Activated T-helper 2 cell treated with anti-CD3 and anti-CD28 coated beads, Interferon-gamma antibody, Interleukin-2, Interleukin-4, amounts not matched to agents 10 μg/mL and 5 μg/mL and 100 μg/mL, durations not matched to agents 14 hours and 24 hours and 36 hours (primary cell): ENCODE results near the gene SFN. TPM values are rescaled to one million over a fixed set of nuclear protein-coding genes. Genes with fewer than 3 reads are reported as not detected.

Experiments used
- DNase-seq: peaks from one replicate; pipeline ENCODE4 v3.0.0; 2021; ENCODE audit warnings: low spot score
- H3K27ac Mint-ChIP-seq: one replicate; pipeline ENCODE4 v1.8.0; 2021; ENCODE audit warnings: mixed read lengths
- H3K27me3 Mint-ChIP-seq: one replicate; pipeline ENCODE4 v1.8.0; 2021; ENCODE audit warnings: low read depth, mixed read lengths
- H3K36me3 Mint-ChIP-seq: one replicate; pipeline ENCODE4 v1.8.0; 2021; ENCODE audit warnings: low read depth, mixed read lengths
- H3K4me1 Mint-ChIP-seq: one replicate; pipeline ENCODE4 v1.8.0; 2021; ENCODE audit warnings: low read depth, mixed read lengths
- H3K4me3 Mint-ChIP-seq: one replicate; pipeline ENCODE4 v1.8.0; 2021; ENCODE audit warnings: low read depth, mild to moderate bottlenecking, moderate library complexity, mixed read lengths
- H3K9me3 Mint-ChIP-seq: one replicate; pipeline ENCODE4 v1.8.0; 2021; ENCODE audit warnings: mixed read lengths
- intact Hi-C: fragments of 100-400 bp; cut with micrococcal nuclease; formaldehyde crosslinking; loops from one replicate; pipeline ENCODE4 v1.15.1; 2023
- total RNA-seq: library from RNA; stranded (reverse); gene quantifications from 2 replicates; pipeline ENCODE4 v1.2.3, GENCODE V29; 2022

The SFN gene
- total RNA-seq, 1 donor from 2014 or later, result 0.62 TPM

DNA sequence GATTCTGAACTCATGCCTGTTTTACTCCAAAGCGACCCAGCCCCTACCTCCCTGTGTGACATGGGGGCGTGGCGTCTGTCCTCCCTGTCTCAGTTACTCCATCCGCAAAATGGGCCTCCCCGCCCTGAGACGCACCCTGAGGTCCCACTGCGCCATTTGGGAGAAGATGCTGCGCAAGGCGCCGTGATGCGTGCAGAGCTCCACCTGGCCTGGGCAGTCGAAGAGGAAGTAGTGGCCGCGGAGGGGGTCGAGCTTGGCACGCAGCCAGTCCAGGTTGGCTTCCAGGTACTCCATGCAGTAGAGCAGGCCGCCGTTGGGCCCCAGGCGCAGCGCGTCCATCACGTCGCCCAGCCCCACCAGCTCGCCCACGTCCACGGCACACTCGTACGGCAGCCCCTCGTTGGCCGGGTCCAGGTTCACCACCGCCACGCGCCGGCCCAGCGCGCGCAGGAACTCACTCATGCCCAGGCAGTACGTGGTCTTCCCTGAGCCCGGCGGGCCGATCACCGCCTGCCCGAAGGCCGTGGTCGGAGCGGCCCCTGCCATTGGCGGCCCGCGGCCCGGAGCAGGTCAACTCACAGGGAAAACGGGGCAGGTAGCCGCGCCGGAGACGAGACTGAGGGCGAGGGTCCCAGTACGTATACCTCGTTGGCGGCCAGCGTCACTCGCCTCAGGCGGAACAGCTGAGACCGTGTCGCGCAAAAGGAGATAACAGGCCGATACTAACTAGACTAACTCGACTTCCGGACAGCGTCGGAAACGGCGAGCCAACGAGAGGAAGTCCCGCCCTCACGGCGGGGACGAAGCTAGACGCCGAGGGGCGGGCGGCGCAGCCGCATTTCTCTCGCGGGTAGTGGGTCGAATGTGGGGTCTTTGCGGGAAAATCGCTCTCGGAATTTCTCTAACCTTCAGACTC is 26.9 kb downstream of the SFN start, which contains the start of gene GPN2:
TSS of gene GPN2 (minus strand) at position 733 of the 916 bp plus-strand sequence. CDS start at position 546, 187 bp downstream.
- peaks cover 65% of the 10 kb centered on the region for H3K36me3 Mint-ChIP-seq
- no peaks in the 10 kb centered on the region for H3K9me3 Mint-ChIP-seq
- H3K27ac Mint-ChIP-seq, result peak within 1 kb of the TSS; percentile 96
- H3K4me1 Mint-ChIP-seq, result peaks cover 27% of the 10 kb centered on the region
- intact Hi-C loops, result no loop called here
- H3K4me3 Mint-ChIP-seq, result peak within 1 kb of the TSS; percentile 99
- no peaks in the 10 kb centered on the region for H3K27me3 Mint-ChIP-seq
- DNase-seq, result peak; percentile 78

DNA sequence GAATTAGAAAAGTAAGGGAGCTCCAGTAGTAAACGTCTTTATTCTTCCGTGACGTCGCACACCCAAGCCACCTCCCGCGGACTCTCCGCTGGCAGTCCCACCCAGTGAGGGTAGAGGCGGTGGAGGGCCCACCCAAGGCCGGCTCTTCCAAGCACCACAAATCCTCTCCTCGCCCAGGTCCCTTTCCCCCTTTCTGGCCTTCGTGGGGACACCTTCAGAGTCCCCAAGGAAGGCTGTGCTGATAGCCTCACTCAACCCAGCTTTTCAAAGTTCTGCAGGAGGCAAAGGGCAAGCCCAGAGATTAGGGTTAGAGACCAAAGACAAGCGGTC is 27.5 kb downstream of the SFN start:
- peaks cover 62% of the 10 kb centered on the region for H3K36me3 Mint-ChIP-seq
- H3K27ac Mint-ChIP-seq, result peak overlapping the region; percentile 96
- H3K27me3 Mint-ChIP-seq, result no peaks in the 10 kb centered on the region
- intact Hi-C loops, result no loop called here
- DNase-seq, result no peak
- H3K4me3 Mint-ChIP-seq, result peak overlapping the region; percentile 99
- H3K4me1 Mint-ChIP-seq, result peaks cover 24% of the 10 kb centered on the region
- H3K9me3 Mint-ChIP-seq, result no peaks in the 10 kb centered on the region

DNA sequence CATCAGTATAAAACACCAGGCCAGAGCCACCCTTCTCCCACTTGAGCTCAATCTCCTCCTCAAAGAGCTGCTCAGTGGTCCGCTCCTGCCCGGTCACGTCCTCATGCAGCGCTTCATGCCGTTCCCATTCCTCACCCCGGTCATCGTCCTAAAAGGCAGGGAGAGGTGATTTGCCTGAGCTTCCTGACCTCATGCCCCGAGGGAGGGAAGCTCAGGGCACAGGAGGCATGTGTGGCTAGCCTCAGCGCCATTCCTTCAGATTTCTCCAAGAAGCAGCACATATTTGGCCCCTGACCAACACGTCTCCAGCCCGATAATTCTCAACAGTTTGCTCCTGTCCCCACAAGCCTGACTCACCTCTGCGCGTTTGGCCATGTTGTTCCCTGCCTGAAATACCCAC is 31.3 kb downstream of the SFN start:
- Mint-ChIP-seq H3K27ac (no peak overlapping the region), H3K27me3 (no peaks in the 10 kb centered on the region), H3K9me3 (no peaks in the 10 kb centered on the region), H3K36me3 (peaks cover 55% of the 10 kb centered on the region), H3K4me3 (no peak overlapping the region), H3K4me1 (peaks cover 16% of the 10 kb centered on the region)
- DNase-seq, result no peak
- intact Hi-C loops, result no loop called here

DNA sequence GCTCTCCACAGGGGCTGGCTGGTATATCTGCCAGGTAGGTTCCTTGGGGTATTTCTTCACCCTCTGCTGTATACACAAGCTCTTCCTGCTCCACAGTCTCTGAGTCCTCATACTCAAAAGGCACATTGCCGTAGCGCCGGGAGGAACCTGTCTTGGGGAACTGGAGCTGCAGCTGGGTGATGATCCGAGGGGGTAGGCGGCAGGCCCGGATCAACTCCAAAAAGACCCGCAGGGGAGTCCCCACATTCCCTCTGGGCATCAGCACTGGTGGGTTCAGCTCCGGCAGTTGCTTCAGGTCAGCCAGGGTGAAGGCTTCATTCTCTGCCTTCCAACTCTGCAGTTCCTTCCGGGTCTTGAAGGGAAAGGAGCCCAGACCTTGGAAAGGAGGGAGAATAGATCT is 34.4 kb downstream of the SFN start:
- peaks cover 20% of the 10 kb centered on the region for H3K4me1 Mint-ChIP-seq
- intact Hi-C loops, result no loop called here
- H3K4me3 Mint-ChIP-seq, result no peak overlapping the region
- no peak for DNase-seq
- no peak overlapping the region for H3K27ac Mint-ChIP-seq
- H3K27me3 Mint-ChIP-seq, result no peaks in the 10 kb centered on the region
- H3K36me3 Mint-ChIP-seq, result peaks cover 41% of the 10 kb centered on the region
- no peaks in the 10 kb centered on the region for H3K9me3 Mint-ChIP-seq

DNA sequence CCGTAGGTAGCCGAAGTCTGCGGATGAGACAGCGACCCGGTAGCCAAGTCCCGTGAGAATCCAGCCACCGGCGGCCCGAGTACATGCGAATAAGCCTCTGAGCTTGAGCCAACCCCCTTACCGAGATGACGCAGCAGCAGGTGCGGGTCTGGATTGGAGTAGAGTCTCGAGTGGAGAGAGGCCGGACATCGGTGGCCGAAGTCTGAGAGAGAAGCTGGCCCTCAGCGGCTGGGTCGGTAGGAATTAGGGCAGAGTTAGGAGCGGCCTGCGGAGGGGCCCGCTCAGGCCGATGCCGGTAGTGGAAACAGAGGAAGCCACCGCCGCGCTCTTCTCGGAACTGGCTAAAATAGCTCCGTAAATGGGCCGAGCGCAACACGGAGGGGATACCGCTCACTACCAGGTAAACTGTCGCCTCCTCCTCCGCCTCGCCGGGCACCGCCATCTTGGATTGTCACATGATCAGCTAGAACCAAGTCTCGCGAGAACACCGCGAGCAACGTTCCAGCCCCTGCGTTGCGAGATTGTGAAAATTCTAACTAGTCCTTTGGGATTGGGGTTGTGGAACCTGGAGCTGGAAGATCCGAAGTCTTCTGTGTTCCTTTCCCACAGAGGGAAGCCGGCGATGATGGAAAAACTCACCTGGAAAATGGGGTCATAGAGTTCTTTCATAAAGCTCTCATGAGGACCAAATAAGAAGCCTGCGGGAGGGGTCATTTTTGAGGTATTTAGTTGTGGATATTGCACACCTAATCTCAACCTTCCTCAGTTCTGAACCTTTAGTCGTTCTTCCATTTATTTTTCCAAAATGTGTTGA is 37.3 kb downstream of the SFN start, which contains the start of gene GPATCH3:
TSS of gene GPATCH3 (minus strand) at position 467 of the 814 bp plus-strand sequence. CDS start at position 442, 25 bp downstream.
- Mint-ChIP-seq H3K36me3 (peaks cover 19% of the 10 kb centered on the region), H3K4me3 (peak within 1 kb of the TSS; percentile 95), H3K27me3 (no peaks in the 10 kb centered on the region), H3K9me3 (no peaks in the 10 kb centered on the region), H3K4me1 (peaks cover 20% of the 10 kb centered on the region), H3K27ac (peak within 1 kb of the TSS; percentile 97)
- DNase-seq, result peak; percentile 82
- intact Hi-C loops, result loop anchor here (1.0 kb wide), 1 partner anchor 21 kb away; the partner anchor contains the start of gene NUDC

DNA sequence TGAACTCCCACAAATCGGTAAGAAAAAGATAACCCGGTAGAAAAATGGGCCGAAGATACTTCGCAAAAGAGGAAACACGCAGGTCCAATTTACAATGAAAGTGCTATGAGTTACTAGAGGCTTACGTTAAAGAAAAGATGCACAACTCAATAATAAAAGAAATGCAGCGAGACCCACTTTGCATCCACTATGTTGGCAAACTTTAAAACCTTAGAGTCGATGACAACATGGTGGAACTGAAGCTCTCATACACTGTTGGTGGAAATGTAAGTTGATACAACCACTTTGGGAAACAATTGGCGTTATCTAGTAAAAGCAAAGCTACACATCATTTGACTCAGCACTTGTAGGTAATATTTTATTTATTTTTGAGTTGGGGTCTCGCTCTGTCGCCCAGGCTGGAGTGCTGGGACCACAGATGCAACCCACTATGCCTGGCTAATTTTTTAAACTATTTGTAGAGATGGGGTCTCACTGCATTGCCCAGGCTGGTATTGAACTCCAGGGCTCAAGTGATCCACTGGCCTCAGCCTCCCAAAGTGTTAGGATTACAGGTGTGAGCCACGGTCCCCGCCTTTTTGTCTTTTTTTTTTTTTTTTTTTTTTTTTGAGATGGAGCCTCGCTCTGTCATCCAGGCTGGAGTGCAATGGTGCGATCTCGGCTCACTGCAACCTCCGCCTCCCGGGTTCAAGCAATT is 38.0 kb downstream of the SFN start:
- Mint-ChIP-seq H3K4me1 (peaks cover 20% of the 10 kb centered on the region), H3K4me3 (peak overlapping the region; percentile 95), H3K9me3 (no peaks in the 10 kb centered on the region), H3K36me3 (peaks cover 17% of the 10 kb centered on the region), H3K27me3 (no peaks in the 10 kb centered on the region), H3K27ac (peak overlapping the region; percentile 97)
- DNase-seq, result no peak
- intact Hi-C loops, result loop anchor here (1.0 kb wide), 1 partner anchor 20 kb away; the partner anchor contains the start of gene NUDC

DNA sequence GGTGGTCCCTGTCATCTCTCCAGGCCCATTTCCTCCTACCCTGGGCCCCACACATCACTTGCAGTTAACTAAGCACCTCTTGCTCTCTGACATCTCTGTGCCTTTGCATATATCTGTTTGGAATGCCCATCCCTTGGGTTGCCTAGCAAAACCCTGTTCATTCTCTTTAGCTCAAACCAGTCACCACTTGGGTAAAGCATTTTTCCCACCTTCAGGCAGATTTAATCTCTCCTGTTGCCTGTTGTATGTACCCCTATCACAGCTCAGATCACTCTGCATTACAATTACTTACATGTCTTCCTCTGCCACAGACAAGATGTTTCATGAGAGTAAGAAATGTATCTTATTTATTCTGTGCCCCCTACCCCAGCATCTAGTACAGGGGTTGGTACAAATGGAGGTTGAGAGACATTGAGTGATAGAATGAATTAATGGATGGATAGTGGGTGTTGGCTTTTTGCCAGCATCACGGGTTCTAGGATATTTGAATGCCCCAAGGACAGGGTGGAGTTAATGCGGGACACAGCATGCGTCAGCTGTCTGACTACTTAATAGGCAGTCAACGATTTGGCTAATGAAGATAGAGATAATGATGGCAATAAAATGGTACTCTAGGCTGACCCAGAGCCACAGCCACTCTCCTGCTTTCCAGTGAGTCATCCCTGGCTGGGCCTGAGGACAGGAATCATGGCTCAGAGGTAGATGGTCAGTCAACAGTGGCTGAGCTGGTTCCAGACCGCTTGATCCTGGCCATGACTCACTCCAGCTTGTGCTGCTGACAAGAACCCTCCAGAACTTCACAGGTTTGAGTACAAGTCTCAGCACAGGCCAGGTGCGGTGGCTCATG is 44.3 kb downstream of the SFN start:
- peaks cover 3% of the 10 kb centered on the region for H3K27me3 Mint-ChIP-seq
- intact Hi-C loops, result no loop called here
- no peak overlapping the region for H3K4me3 Mint-ChIP-seq
- no peaks in the 10 kb centered on the region for H3K36me3 Mint-ChIP-seq
- no peak for DNase-seq
- no peak overlapping the region for H3K27ac Mint-ChIP-seq
- H3K9me3 Mint-ChIP-seq, result no peaks in the 10 kb centered on the region
- H3K4me1 Mint-ChIP-seq, result no peaks in the 10 kb centered on the region

DNA sequence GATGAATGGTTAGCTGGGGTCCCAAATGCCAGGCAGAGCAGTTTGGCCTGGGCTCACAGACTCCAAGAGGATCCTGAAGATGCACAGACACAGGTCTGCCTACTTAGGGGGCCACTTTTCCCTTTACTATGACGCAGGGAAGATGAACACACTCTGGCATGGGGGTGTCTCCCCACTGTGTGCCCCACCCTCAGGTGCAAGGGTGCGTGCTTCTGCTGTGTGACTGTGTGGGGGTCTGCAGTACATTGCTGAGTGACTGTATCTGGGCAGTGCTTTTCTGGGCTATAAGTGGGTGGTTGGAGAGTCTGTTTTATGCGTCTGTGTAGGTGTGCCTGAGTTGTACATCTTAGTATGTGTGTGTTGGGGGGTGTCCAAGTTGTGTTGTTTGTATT is 47.0 kb downstream of the SFN start:
- Mint-ChIP-seq H3K4me1 (no peaks in the 10 kb centered on the region), H3K4me3 (no peak overlapping the region), H3K36me3 (no peaks in the 10 kb centered on the region), H3K27ac (no peak overlapping the region), H3K9me3 (no peaks in the 10 kb centered on the region), H3K27me3 (peaks cover 3% of the 10 kb centered on the region)
- DNase-seq, result no peak
- intact Hi-C loops, result no loop called here

DNA sequence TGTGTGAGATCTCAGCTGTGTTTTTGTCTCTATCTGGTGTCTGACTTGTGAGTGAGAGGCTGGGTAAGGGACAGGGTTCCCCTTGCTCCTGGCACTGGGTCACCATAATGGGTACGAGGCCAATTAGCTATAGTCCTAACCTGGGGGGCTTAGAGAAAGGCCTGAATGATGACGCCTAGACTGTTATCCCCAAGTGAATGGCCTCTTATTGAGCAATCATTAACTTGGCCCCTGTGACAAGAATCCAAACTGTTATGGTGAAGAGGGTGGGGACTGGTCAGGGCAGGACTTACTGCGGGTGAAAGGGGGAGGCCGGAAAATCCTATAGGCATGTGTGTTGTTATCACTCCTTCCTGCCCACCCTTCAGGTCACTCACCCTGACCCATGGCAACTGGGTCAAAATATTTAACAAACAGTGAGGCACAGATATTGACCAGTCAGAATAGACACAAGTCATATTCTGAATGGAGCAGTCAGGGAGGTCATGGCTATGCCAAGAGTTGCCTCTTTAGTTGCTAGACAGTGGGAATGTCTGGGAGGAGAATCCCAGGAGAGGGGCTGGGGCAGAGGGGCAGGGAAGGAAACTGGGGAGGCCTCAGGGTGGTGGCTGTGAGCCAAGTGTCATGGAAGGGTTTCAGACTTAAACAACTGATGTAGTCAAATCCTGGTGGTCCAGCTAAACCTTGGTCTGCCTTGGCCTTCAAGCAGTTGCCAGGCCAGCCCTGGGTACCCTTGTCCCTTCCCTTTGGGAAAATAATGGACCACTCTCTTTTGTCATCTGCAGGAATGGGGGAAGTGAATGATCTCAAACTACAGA is 47.6 kb downstream of the SFN start:
- H3K4me1 Mint-ChIP-seq, result no peaks in the 10 kb centered on the region
- H3K36me3 Mint-ChIP-seq, result no peaks in the 10 kb centered on the region
- no peak overlapping the region for H3K4me3 Mint-ChIP-seq

DNA sequence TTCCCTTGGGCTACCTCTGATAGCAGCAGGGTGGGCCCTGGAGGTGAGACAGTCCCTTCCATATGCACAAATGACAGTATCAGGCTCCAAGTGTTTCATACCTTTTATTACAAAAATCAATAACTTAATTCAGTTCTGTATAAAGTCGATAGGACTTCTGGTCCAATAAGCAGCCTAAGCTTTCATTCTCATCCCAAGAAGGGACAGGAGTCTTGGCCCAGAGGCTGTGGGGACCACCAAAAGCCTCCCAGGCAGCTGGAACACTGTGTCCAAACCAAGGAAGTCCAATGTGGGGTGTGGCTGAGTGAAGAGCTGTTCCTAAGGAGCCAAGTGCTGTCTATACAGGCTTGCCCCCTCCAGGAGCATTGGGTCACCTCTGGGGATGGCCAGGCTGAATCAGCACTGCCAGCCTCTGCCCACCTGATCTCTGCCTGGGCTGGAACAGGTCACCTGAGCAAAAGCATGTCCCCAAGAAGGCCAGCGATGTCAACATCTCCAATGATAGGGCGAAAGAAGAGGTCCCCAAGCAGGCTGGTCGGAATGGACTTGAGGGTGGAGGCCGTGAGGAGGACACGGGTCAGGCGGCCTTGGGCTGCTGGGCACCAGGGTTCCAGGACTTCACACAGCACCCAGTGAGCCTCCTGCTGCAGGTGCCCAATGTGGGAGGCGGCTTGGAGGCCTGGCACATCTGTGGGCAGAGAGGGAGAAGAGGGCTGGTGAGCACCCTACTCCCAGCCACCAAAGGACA is 48.6 kb downstream of the SFN start:
- H3K36me3 Mint-ChIP-seq, result no peaks in the 10 kb centered on the region
- no peak overlapping the region for H3K27ac Mint-ChIP-seq
- H3K27me3 Mint-ChIP-seq, result peaks cover 3% of the 10 kb centered on the region
- intact Hi-C loops, result no loop called here
- H3K4me3 Mint-ChIP-seq, result no peak overlapping the region
- no peaks in the 10 kb centered on the region for H3K4me1 Mint-ChIP-seq
- no peaks in the 10 kb centered on the region for H3K9me3 Mint-ChIP-seq
- DNase-seq, result no peak

More for the DNA sequence above, 47.6 kb downstream of the SFN start:
- H3K9me3 Mint-ChIP-seq, result no peaks in the 10 kb centered on the region
- peaks cover 3% of the 10 kb centered on the region for H3K27me3 Mint-ChIP-seq
- DNase-seq, result no peak
- no peak overlapping the region for H3K27ac Mint-ChIP-seq
- intact Hi-C loops, result no loop called here

DNA sequence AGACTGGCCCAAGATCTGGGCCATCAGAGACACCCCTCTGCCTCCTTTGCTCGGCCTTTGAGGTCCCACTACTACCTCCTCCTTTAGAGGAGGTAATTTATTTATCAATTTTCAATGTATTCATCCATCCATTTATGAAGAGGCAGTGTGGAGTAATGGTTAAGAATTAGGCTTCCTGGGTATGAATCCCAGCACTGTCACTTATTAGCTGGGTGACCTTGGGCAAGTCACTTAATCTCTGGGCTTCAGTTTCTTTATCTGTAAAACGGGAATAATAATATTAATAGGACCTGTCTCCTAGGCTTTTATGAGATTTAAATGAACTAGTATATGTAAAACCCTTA is 49.2 kb downstream of the SFN start:
- intact Hi-C loops, result no loop called here

More for the DNA sequence above, 49.2 kb downstream of the SFN start:
- Mint-ChIP-seq H3K4me1 (no peaks in the 10 kb centered on the region), H3K9me3 (no peaks in the 10 kb centered on the region), H3K27ac (no peak overlapping the region), H3K36me3 (no peaks in the 10 kb centered on the region), H3K4me3 (no peak overlapping the region), H3K27me3 (peaks cover under 1% of the 10 kb centered on the region)
- no peak for DNase-seq
